ENCODE results near the gene LGALS3.
A peak's percentile ranks its signal among the peaks of the same experiment; 100 is the strongest.
"Not testable (repeated sequence)": the region's sequence is repeated elsewhere in the genome, so short reads cannot be mapped to it uniquely, and the experiment has no call there.

LGALS3 gene

GRCh38 chr14:55129086-55129427 is at the start of gene LGALS3:
TSS of gene LGALS3 (plus strand) at chr14:55129252. CDS start at chr14:55137374, 8,122 bp downstream.
- peak; percentile 40 for DNase-seq

- not testable (repeated sequence) for DNase-seq
These were observed 49.1 kb upstream of the LGALS3 start for GRCh38 chr14:55079961-55080360.

GRCh38 chr14:55084401-55085059 is 44.5 kb upstream of the LGALS3 start:
- no peak for DNase-seq

- DNase-seq, result no peak
These were observed 43.9 kb upstream of the LGALS3 start for GRCh38 chr14:55085060-55085660.

GRCh38 chr14:55086938-55087337 is 42.1 kb upstream of the LGALS3 start:
- no peak for DNase-seq

- DNase-seq, result no peak
These were observed 40.7 kb upstream of the LGALS3 start for GRCh38 chr14:55088356-55088755.

GRCh38 chr14:55092341-55092740 is 36.7 kb upstream of the LGALS3 start:
- no peak for DNase-seq

GRCh38 chr14:55094292-55095157 is 34.5 kb upstream of the LGALS3 start:
- no peak for DNase-seq

GRCh38 chr14:55097881-55098560 is 31.0 kb upstream of the LGALS3 start:
- DNase-seq, result peak; percentile 54

- DNase-seq, result no peak
These were observed 30.5 kb upstream of the LGALS3 start for GRCh38 chr14:55098561-55098898.

GRCh38 chr14:55099756-55100155 is 29.3 kb upstream of the LGALS3 start:
- no peak for DNase-seq

GRCh38 chr14:55101698-55102097 is 27.4 kb upstream of the LGALS3 start:
- no peak for DNase-seq

GRCh38 chr14:55102141-55102621 is 26.9 kb upstream of the LGALS3 start:
- DNase-seq, result peak; percentile 67

GRCh38 chr14:55103005-55103640 is 25.9 kb upstream of the LGALS3 start:
- peak; percentile 66 for DNase-seq

- no peak for DNase-seq
These were observed 24.8 kb upstream of the LGALS3 start for GRCh38 chr14:55103971-55104954.

GRCh38 chr14:55105991-55106390 is 23.1 kb upstream of the LGALS3 start:
- no peak for DNase-seq

- DNase-seq, result peak; percentile 37
These were observed 21.1 kb upstream of the LGALS3 start for GRCh38 chr14:55107766-55108554.

GRCh38 chr14:55109836-55110235 is 19.2 kb upstream of the LGALS3 start:
- no peak for DNase-seq

- DNase-seq, result no peak
These were observed 17.8 kb upstream of the LGALS3 start for GRCh38 chr14:55111122-55111708.

- DNase-seq, result no peak
These were observed 14.3 kb upstream of the LGALS3 start for GRCh38 chr14:55114720-55115119.

Measured in CD4-positive, alpha-beta T cell treated with Interleukin-10 for 1 hour (primary cell).